Measurements from ENCODE around the gene KRTAP5-2. TPM values are rescaled to one million over a fixed set of nuclear protein-coding genes. Genes with fewer than 3 reads are reported as not detected.
A peak's percentile ranks its signal among the peaks of the same experiment; 100 is the strongest.
"Not testable (repeated sequence)": the region's sequence is repeated elsewhere in the genome, so short reads cannot be mapped to it uniquely, and the experiment has no call there.

The KRTAP5-2 gene
- total RNA-seq (2014; rRNA removed), result not detected in 2 replicates
- polyA plus RNA-seq (2012), result not detected

DNA sequence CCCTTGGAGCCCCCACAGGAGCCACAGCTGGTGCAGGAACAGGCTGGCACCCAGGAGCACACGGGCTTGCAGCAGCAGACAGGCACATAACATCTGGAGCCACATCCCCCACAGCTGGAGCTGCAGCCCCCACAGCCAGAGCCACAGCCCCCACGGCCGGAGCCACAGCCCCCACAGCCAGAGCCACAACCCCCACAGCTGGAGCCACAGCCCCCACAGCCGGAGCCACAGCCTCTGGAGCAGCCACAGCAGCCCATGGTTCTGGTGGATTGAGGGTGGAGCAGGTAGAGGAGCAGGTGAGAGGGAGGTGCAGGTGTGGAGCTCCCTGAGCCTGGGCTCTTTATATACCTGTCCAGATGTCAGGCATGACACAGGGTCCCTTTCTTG lies at the start of gene KRTAP5-2:
TSS of gene KRTAP5-2 (minus strand) at position 301 of the 387 bp plus-strand sequence. CDS start at position 257, 44 bp downstream.
- DNase-seq (ENCODE audit: low read depth), result no peak

DNA sequence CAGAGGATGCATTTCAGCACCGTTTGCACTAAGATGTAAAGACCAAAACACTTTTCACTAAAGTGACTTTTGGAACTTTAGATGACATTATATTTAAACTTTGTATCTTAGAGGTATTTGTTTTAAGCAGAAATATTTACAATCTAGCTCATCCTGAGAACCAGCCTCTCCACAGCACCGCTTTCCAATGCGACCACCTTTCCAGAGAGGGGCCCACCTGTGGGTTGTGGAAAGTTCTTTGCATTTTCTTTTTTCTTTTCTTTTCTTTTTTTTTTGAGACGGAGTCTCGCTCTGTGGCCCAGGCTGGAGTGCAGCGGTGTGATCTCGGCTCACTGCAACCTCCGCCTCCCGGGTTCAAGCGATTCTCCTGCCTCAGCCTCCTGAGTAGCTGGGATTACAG lies 48.4 kb upstream of the KRTAP5-2 start:
- DNase-seq (ENCODE audit: low read depth), result not testable (repeated sequence)

- DNase-seq (ENCODE audit: low read depth), result no peak
Observed at GRCh38 chr11:1645357-1645821, 47.3 kb upstream of the KRTAP5-2 start.

GRCh38 chr11:1644601-1645356 lies 46.7 kb upstream of the KRTAP5-2 start:
- no peak for DNase-seq (ENCODE audit: low read depth)

DNA sequence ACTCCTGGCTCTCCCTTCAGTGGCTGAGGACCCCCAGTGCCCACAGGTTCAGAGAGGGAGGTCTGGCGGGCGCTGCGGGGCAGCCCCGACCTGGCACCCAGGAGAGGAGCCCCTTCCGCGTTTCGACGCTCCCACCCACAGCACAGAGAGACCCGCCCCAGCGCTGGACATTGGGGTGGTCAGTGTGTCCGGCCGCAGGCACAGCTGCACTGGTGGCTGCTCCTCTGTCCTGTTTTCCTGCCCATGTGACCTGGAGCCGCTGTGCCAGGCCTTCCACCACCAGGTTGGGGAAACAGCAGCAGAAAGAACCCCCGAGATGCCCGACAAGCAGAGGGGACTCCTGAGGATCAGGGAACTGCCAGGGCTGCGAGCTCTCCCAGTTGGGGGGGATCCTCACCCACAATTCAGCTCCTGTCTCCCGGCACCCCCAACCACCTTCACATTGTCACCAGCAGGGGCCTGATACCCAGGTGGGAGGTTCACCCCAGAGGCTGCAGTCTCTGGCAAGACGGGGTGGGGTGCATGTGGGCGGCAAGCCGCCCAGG lies 45.1 kb upstream of the KRTAP5-2 start:
- DNase-seq (ENCODE audit: low read depth), result no peak

GRCh38 chr11:1642288-1643145 lies 44.4 kb upstream of the KRTAP5-2 start:
- no peak for DNase-seq (ENCODE audit: low read depth)

DNA sequence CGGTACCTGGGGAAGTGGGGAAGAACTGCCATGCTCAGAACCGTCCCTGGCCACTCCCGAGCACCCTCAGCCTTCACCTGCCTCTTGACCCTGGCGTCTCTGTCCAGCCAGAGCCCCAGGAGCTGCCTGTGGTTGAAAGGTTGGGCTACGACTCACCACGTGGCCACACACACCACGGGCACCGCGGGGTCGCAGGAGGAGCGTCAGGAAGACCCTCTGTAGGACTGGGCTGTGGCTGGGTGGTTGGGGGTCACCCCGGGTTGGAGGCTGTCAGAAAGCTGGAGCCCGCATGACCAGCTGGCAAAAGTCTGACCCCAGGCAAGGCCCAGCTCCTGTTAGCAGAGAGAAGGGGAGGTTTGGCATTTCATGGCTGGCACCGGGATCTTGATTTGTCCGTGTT lies 43.0 kb upstream of the KRTAP5-2 start:
- no peak for DNase-seq (ENCODE audit: low read depth)

DNA sequence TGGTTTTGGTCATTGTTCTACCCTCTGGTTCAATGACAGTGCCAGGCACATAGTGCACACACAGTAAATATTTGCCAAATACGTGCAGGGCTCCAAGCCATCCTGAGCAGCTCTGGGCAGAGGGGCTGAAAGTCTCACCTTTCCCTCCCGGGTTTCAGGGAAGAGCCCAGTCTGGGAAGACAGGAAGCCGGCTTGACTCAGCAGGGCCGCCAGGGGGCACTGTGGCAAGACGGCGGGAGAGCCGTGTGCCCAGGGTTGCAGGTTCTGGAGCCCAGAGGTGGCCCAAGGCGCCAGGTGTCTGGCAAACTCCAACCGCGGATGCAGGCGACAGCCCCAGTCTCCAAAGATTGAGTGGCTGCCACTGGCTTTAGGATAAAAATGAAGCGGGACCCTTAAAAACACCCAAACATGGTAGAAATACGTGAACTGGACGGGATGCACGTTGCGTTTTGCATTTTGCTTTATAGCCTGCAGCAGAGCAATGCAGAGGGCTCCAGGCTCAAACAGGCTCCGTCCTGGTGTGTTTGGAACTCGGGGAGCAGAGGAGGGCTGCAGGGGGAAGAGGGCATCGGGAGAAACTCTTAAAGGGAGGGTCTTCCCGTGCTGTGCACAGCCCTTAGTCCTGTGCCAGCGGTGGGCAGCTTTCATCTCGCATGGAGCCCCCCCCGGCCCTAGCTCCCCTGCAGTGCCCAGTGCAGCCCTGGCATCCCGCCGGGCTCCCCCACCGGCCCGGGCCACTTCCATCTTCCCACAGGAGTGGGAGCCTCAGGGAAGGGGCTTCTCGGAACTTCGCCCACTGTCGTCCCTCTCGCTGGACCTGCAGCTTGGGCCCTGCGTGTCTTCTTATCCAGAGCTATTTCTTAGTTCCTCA lies 42.2 kb upstream of the KRTAP5-2 start:
- no peak for DNase-seq (ENCODE audit: low read depth)

DNA sequence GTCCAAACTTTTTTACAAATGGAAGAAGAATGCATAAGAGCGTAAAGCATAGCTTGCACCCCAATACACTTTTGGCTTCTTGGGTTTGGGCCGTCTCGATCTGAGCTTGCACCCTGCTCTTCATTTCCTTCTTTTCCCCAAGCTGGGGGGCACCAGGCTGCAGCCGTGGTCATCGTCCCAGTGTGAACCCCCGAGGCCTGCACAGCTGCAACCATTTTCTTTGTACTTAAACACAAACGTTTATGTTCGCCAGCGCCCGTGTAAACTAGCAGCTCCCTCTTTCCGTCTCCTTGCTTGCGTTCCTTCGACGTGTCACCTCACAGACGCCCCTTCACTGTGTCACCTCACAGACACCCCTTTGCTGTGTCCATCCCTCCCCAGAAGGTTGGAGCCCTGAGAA lies 41.6 kb upstream of the KRTAP5-2 start:
- DNase-seq (ENCODE audit: low read depth), result no peak

GRCh38 chr11:1639102-1639620 lies 41.1 kb upstream of the KRTAP5-2 start:
- DNase-seq (ENCODE audit: low read depth), result no peak

DNA sequence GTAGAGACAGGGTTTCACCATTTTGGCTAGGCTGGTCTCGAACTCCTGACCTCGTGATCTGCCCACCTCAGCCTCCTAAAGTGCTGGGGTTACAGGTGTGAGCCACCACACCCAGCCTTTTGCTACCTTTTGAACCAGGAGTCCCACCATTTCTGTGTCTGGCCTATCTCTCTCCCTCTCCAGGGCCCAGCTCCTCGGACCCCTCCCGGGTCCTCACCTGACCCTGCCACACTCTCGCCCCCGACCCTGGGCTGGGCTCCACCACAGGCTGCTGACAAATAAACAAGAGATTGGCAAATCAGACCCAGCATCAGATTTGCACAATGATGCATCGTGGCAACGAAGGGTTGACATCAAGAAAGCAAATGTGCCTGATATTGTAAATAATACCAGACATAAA lies 40.2 kb upstream of the KRTAP5-2 start:
- no peak for DNase-seq (ENCODE audit: low read depth)

DNA sequence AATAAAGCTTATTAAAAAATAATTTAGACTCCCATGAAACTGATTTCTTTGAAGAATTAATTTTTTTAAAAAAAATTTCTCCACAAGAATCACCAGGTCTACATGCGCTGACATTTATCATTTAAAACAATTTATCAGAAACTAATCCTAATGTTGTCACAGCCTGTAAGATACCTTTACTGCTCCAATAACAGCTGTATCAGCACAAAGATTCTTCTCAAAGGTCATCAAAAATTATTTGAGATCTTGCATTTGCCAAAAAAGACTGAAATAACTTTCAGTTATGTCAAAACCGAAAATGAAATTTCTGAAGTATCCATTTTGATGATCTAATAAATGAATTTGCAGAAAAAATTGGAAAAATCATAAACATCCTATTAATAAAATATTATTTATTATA lies 39.5 kb upstream of the KRTAP5-2 start:
- DNase-seq (ENCODE audit: low read depth), result no peak

DNA sequence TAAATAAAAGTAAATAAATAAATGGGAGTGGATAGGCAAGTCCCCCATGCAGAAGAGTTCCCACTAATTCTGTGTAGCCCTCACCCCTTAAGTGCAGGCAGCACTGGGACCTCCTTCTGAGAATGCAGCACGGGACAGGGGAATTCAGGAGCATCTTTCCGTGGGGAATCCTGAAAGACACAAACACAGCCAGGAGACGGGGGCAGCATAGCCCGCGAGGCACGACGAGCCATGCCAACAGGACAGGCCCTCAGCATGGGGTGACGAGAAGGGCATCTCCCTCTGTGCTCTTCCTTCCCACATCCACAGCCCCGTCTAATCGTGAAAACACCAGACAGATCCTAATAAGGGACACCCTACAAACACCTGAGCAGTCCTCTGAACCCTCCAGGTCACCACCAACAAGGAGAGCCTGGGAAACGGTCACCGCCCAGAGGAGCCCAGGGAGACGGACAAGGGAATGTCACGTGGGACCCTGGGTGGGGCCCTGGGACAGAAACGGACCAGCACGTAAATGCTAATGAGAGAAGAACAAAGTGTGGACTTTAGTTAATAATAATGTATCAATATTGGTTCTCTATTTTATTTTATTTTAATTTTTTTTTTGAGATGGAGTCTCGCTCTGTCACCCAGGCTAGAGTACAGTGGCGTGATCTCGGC lies 38.3 kb upstream of the KRTAP5-2 start:
- no peak for DNase-seq (ENCODE audit: low read depth)

- DNase-seq (ENCODE audit: low read depth), result no peak
Observed at GRCh38 chr11:1633864-1634263, 35.8 kb upstream of the KRTAP5-2 start.

GRCh38 chr11:1632053-1632714 lies 34.1 kb upstream of the KRTAP5-2 start:
- DNase-seq (ENCODE audit: low read depth), result no peak

- no peak for DNase-seq (ENCODE audit: low read depth)
Observed at GRCh38 chr11:1631066-1631568, 33.0 kb upstream of the KRTAP5-2 start.

GRCh38 chr11:1630271-1630670 lies 32.2 kb upstream of the KRTAP5-2 start:
- DNase-seq (ENCODE audit: low read depth), result peak; percentile 28

DNA sequence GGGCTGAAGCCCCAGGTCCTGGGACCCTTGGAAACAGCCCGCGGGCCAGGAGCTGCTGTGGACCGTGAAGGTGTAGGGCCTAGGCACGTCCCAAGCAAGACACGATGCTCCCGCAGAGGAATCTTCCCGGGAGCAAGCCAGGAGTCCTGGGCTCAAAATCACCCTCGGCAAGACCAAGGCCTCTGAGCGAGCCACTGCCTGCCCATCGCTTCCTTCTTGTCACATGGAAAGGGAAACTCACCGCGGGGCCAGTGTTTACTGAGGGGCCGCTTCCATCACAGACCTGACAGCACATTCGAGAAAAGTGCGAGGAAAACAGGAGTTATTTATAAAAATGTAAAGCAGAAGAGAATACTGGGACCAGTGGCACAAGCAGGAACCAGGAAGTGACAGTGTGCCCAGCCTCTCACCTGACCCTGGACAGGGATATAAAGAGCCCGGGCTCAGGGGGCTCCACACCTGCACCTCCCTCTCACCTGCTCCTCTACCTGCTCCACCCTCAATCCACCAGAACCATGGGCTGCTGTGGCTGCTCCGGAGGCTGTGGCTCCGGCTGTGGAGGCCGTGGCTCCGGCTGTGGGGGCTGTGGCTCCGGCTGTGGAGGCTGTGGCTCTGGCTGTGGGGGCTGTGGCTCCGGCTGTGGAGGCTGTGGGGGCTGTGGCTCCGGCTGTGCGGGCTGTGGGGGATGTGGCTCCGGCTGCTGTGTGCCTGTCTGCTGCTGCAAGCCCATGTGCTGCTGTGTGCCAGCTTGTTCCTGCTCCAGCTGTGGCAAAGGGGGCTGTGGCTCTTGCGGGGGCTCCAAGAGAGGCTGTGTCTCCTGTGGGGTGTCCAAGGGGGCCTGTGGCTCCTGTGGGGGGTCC lies 31.5 kb upstream of the KRTAP5-2 start, which contains the start of gene KRTAP5-5:
TSS of gene KRTAP5-5 (plus strand) at position 450 of the 860 bp plus-strand sequence. CDS start at position 516, 66 bp downstream.
- no peak for DNase-seq (ENCODE audit: low read depth)

Measured in LHCN-M2 (cell line).